GM12892 (cell line): Measurements from ENCODE around the gene EPN1.
"Not testable (repeated sequence)": the region's sequence is repeated elsewhere in the genome, so short reads cannot be mapped to it uniquely, and the experiment has no call there.

Source experiments
- POLR2A ChIP-seq: IDR thresholded peaks from 2 replicates; pipeline ENCODE4 v1.6.1; 2011; ENCODE audit warnings: low read depth, low read length, control low read depth
- POLR2AphosphoS5 ChIP-seq: IDR thresholded peaks from 2 replicates; pipeline ENCODE4 v1.6.1; 2011; ENCODE audit warnings: low read depth, low read length, control low read depth
- TAF1 ChIP-seq: IDR thresholded peaks from 2 replicates; pipeline ENCODE4 v1.6.1; 2011; ENCODE audit warnings: low read depth, mild to moderate bottlenecking, control low read depth, low read length, borderline replicate concordance

GRCh38 chr19:55730378-55730777, 55.4 kb downstream of the EPN1 start:
- TF ChIP-seq POLR2AphosphoS5, POLR2A, TAF1: not testable (repeated sequence)
